H1 (cell line): Measurements from ENCODE around the gene LITAF. TPM values are rescaled to one million over a fixed set of nuclear protein-coding genes. Genes with fewer than 3 reads are reported as not detected.

Experiments
- CTCF ChIA-PET: fragments of 300-600 bp; sonication (Branson Sonifier 250); formaldehyde crosslinking; loops from one replicate; lab custom pipeline; 2021; ENCODE audit not compliant: partially characterized antibody; lab: Charles Lee
- POLR2A ChIA-PET: fragments of 300-600 bp; sonication (Branson Sonifier 250); formaldehyde crosslinking; loops from one replicate; lab custom pipeline; 2021; ENCODE audit warnings: inconsistent platforms; ENCODE audit not compliant: partially characterized antibody; lab: Charles Lee
- DNase-seq, 2 experiments: peaks; one replicate each; pipeline versions ENCODE4 v3.0.0 to v3.0.0-alpha.2; 2010 to 2022; ENCODE audit warnings: low spot score in 2 of 2, low read depth in 1 of 2, mixed read lengths in 1 of 2
- FAIRE-seq: peaks from 2 replicates; lab custom pipeline; 2011; peaks lifted over from hg19 to GRCh38; lab: Jason Lieb, UNC
- H2AFZ ChIP-seq: 2 replicates; pipeline ENCODE4 v1.8.1; 2012; ENCODE audit warnings: low read length, inconsistent platforms
- H2AK5ac ChIP-seq: 2 replicates; pipeline ENCODE4 v1.6.1; 2013; ENCODE audit warnings: low read depth, low read length
- H2BK120ac ChIP-seq: replicated peaks from 2 replicates; pipeline ENCODE3; 2013; ENCODE audit warnings: low read depth, low read length, inconsistent platforms
- H2BK12ac ChIP-seq: 2 replicates; pipeline ENCODE4 v1.6.1; 2013; ENCODE audit warnings: low read depth, low read length
- H2BK15ac ChIP-seq: 2 replicates; pipeline ENCODE4 v1.6.1; 2013; ENCODE audit warnings: low read length
- H2BK20ac ChIP-seq: 2 replicates; pipeline ENCODE4 v1.6.1; 2013; ENCODE audit warnings: low read length
- H2BK5ac ChIP-seq: 2 replicates; pipeline ENCODE4 v1.6.1; 2013; ENCODE audit warnings: low read depth, low read length
- H3K14ac ChIP-seq: 2 replicates; pipeline ENCODE4 v1.6.1; 2013; ENCODE audit warnings: inconsistent platforms; ENCODE audit not compliant: insufficient read length
- H3K18ac ChIP-seq: 2 replicates; pipeline ENCODE4 v1.6.1; 2013; ENCODE audit warnings: low read length; ENCODE audit errors: extremely low read depth
- H3K23ac ChIP-seq: 2 replicates; pipeline ENCODE4 v1.6.1; 2013; ENCODE audit warnings: inconsistent platforms; ENCODE audit not compliant: insufficient read length
- H3K23me2 ChIP-seq: 2 replicates; pipeline ENCODE4 v1.6.1; 2013; ENCODE audit warnings: low read depth, low read length
- H3K27ac ChIP-seq: 2 replicates; pipeline ENCODE4 v1.6.1; 2011; ENCODE audit warnings: low read depth, low read length, inconsistent platforms
- H3K27me3 ChIP-seq, 4 experiments: replicated peaks in 1 of 4; 1 replicate in 1 of 4; 2 replicates in 3 of 4; pipeline versions ENCODE4 v1.6.1 to v1.8.1; 2011 to 2013; ENCODE audit warnings: low read length in 3 of 4, mild to moderate bottlenecking in 3 of 4, inconsistent platforms in 2 of 4, mixed read lengths in 2 of 4, moderate library complexity in 1 of 4; ENCODE audit not compliant: control insufficient read depth in 3 of 4, insufficient read depth in 3 of 4; ENCODE audit errors: extremely low read depth in 1 of 4
- H3K36me3 ChIP-seq, 4 experiments: 2 replicates each; pipeline versions ENCODE4 v1.6.1 to v1.8.1; 2011 to 2013; ENCODE audit warnings: mild to moderate bottlenecking in 4 of 4, low read length in 3 of 4, moderate library complexity in 2 of 4, control low read depth in 1 of 4, inconsistent platforms in 1 of 4; ENCODE audit not compliant: insufficient read depth in 4 of 4, control insufficient read depth in 2 of 4
- H3K4ac ChIP-seq: replicated peaks from 2 replicates; pipeline ENCODE3; 2013; ENCODE audit warnings: low read length, low read depth, mixed read lengths, inconsistent platforms; ENCODE audit not compliant: insufficient read length
- H3K4me1 ChIP-seq, 4 experiments: replicated peaks in 1 of 4; 1 replicate in 1 of 4; 2 replicates in 3 of 4; pipeline versions ENCODE4 v1.6.1 to v1.8.1; 2011 to 2013; ENCODE audit warnings: low read length in 3 of 4, inconsistent platforms in 2 of 4, mixed read lengths in 1 of 4; ENCODE audit not compliant: insufficient read depth in 4 of 4, control insufficient read depth in 3 of 4
- H3K4me2 ChIP-seq, 2 experiments: 2 replicates each; pipeline versions ENCODE4 v1.6.1 to v1.8.1; 2011 to 2013; ENCODE audit warnings: low read depth in 2 of 2, low read length in 2 of 2, control low read depth in 1 of 2, inconsistent platforms in 1 of 2, mild to moderate bottlenecking in 1 of 2; ENCODE audit not compliant: insufficient read depth in 1 of 2
- H3K4me3 ChIP-seq, 4 experiments: fragments of 200-600, 300-600 bp in 1 of 4; sonication (generic), shearing (Covaris generic), sonication (Bioruptor Twin) in 1 of 4; 2 replicates each; pipeline versions ENCODE4 v1.5.1 to v1.8.1; 2011 to 2016; ENCODE audit warnings: low read length in 4 of 4, low read depth in 3 of 4, control low read depth in 2 of 4, inconsistent platforms in 2 of 4, mild to moderate bottlenecking in 2 of 4, mixed read lengths in 1 of 4, moderate library complexity in 1 of 4; ENCODE audit not compliant: insufficient read depth in 2 of 4; ENCODE audit errors: extremely low read depth in 1 of 4
- H3K56ac ChIP-seq: replicated peaks from 2 replicates; pipeline ENCODE3; 2013; ENCODE audit warnings: low read depth, mild to moderate bottlenecking, mixed read lengths, low read length, inconsistent platforms; ENCODE audit not compliant: insufficient read length
- H3K79me1 ChIP-seq: 2 replicates; pipeline ENCODE4 v1.6.1; 2013; ENCODE audit warnings: low read depth, low read length, control low read depth
- H3K79me2 ChIP-seq, 2 experiments: 2 replicates each; pipeline versions ENCODE4 v1.6.1 to v1.8.1; 2012 to 2013; ENCODE audit warnings: low read length in 2 of 2, mild to moderate bottlenecking in 2 of 2, inconsistent platforms in 1 of 2; ENCODE audit not compliant: insufficient read depth in 2 of 2, control insufficient read depth in 1 of 2
- H3K9ac ChIP-seq, 4 experiments: replicated peaks in 1 of 4; 1 replicate in 1 of 4; 2 replicates in 3 of 4; pipeline versions ENCODE4 v1.6.1 to v1.8.1; 2011 to 2013; ENCODE audit warnings: low read depth in 3 of 4, low read length in 3 of 4, control low read depth in 2 of 4, mild to moderate bottlenecking in 2 of 4, moderate library complexity in 2 of 4, inconsistent platforms in 1 of 4; ENCODE audit errors: extremely low read depth in 1 of 4
- H3K9me3 ChIP-seq, 2 experiments: 2 replicates each; pipeline versions ENCODE4 v1.6.1 to v1.8.1; 2012 to 2013; ENCODE audit warnings: mild to moderate bottlenecking in 2 of 2, moderate library complexity in 2 of 2, control low read depth in 1 of 2, inconsistent platforms in 1 of 2, low read depth in 1 of 2, low read length in 1 of 2, mixed read lengths in 1 of 2; ENCODE audit not compliant: insufficient read depth in 2 of 2
- H4K20me1 ChIP-seq, 2 experiments: replicated peaks in 1 of 2; 2 replicates each; pipeline versions ENCODE3 to v1.8.1; 2011 to 2013; ENCODE audit warnings: inconsistent platforms in 2 of 2, low read length in 2 of 2, mild to moderate bottlenecking in 1 of 2; ENCODE audit not compliant: insufficient read depth in 2 of 2, control insufficient read depth in 1 of 2
- H4K5ac ChIP-seq: 2 replicates; pipeline ENCODE4 v1.6.1; 2013; ENCODE audit warnings: low read length, low read depth, mixed read lengths, inconsistent platforms; ENCODE audit not compliant: insufficient read length
- H4K8ac ChIP-seq: 2 replicates; pipeline ENCODE4 v1.8.0; 2013; ENCODE audit warnings: mild to moderate bottlenecking, moderate library complexity, low read length, inconsistent platforms; ENCODE audit not compliant: insufficient read depth; ENCODE audit errors: extremely low read depth
- H4K91ac ChIP-seq: replicated peaks from 2 replicates; pipeline ENCODE3; 2013; ENCODE audit warnings: low read length, mixed read lengths, inconsistent platforms; ENCODE audit not compliant: insufficient read length
- KDM1A ChIP-seq: fragments of 200-600, 300-600 bp; sonication (generic); IDR thresholded peaks from 2 replicates; pipeline ENCODE4 v1.7.1; 2016; ENCODE audit warnings: mild to moderate bottlenecking, low read length, borderline replicate concordance
- SIN3A ChIP-seq, 2 experiments: IDR thresholded peaks in 1 of 2; conservative IDR thresholded peaks in 1 of 2; 2 replicates each; pipeline ENCODE4 v1.6.1; 2011 to 2012; ENCODE audit warnings: low read length in 2 of 2, improper control_type of control experiment in 1 of 2, low read depth in 1 of 2, mild to moderate bottlenecking in 1 of 2
- WGBS, 2 experiments: shearing (Covaris generic) in 1 of 2; methylation state at CpG; one replicate each; pipeline versions ENCODE4 v1.1.6 to v1.1.7; 2013 to 2015; ENCODE audit warnings: low lambda C conversion rate in 2 of 2, mixed read lengths in 2 of 2, inconsistent platforms in 1 of 2, low coverage in 1 of 2, missing lambda C conversion rate in 1 of 2; ENCODE audit not compliant: insufficient replicate concordance in 2 of 2, insufficient coverage in 1 of 2, insufficient read length in 1 of 2; ENCODE audit errors: extremely low coverage in 1 of 2, missing lambda C conversion rate in 1 of 2; 5-methylcytosine and 5-hydroxymethylcytosine counted together
- polyA plus RNA-seq, 7 experiments: library from polyadenylated mRNA; depleted of rRNA in 3 of 7; stranded (reverse) in 5 of 7; unstranded in 2 of 7; fragments of >200 nt in 5 of 7; fragments of 200-250 nt in 2 of 7; gene quantifications; 1 replicate in 5 of 7; 2 replicates in 1 of 7; 4 replicates in 1 of 7; pipeline versions ENCODE4 v1.2.1 to v1.2.3, GENCODE V29; 2011 to 2013; ENCODE audit warnings: missing spikeins in 2 of 7, mixed read lengths in 2 of 7
- total RNA-seq: library from RNA; stranded (reverse); fragmentation: NEBNext Ultra II Directional; extraction: Animal tissue kit (Norgen Biotek cat#: 25700); gene quantifications from 2 replicates; pipeline ENCODE4 v1.2.1, GENCODE V29; 2021

LITAF gene
- total and polyA plus RNA-seq, 2 of the 8 experiments (the other 6 are each of a cell fraction or from before 2014, with no cell fraction given): 165 to 205 TPM

- Histone ChIP-seq H3K23ac (no peak overlapping the region), H3K4me1 (peaks cover 0 to 10% (median 3%) of the 10 kb centered on the region in 4 experiments; a peak in 4 of 7 replicates), H3K27ac (no peak overlapping the region), H3K9me3 (no peaks in the 10 kb centered on the region), H4K5ac (no peak overlapping the region), H2AFZ (no peak overlapping the region), H3K27me3 (no peaks in the 10 kb centered on the region), H3K79me2 (no peaks in the 10 kb centered on the region), H3K4me3 (no peak overlapping the region), H4K91ac (no peak overlapping the region), H4K20me1 (no peaks in the 10 kb centered on the region), H4K8ac (peak overlapping the region; percentile 65; the same call in 1 of the 2 replicates), H3K4me2 (no peak overlapping the region), H3K9ac (no peak overlapping the region), H2BK120ac (no peak overlapping the region), H2BK20ac (no peak overlapping the region), H2AK5ac (no peak overlapping the region), H3K14ac (no peak overlapping the region), H3K23me2 (0 out of 2 replicates have a peak, but pooled peaks cover 3% of the 10 kb centered on the region), H2BK15ac (peak overlapping the region; percentile 77; the same call in 1 of the 2 replicates), H3K36me3 (no peaks in the 10 kb centered on the region), H3K79me1 (no peaks in the 10 kb centered on the region), H3K4ac (no peak overlapping the region), H3K18ac (no peak overlapping the region), H3K56ac (no peak overlapping the region), H2BK5ac (no peak overlapping the region), H2BK12ac (peak overlapping the region; percentile 33; the same call in 1 of the 2 replicates)
- peak; percentile 81; the same call in 1 of the 2 replicates for TF ChIP-seq KDM1A
- TF ChIP-seq SIN3A (conservative IDR thresholded peaks at IDR 0.05 in 1 of 2, IDR thresholded peaks at IDR 0.05 in 1 of 2; ENCODE audit: low read depth in 1 of 2, low read length in 2 of 2): no peak
- ChIA-PET POLR2A (interaction anchor here (0.7 to 1.9 kb wide), 4 partner anchors 8 to 57 kb away, joined by 3 to 8 read pairs (median 3); partner anchors contain the start of gene LITAF), CTCF (interaction anchor here (0.6 to 5.7 kb wide), 29 partner anchors 10 to 184 kb away, joined by 3 to 55 read pairs (median 9); no protein-coding TSS in a partner anchor)
- FAIRE-seq (no peak), DNase-seq (no peak)
- 75% methylated on average over 8 of the region's 8 CpGs; no CpG with 5 or more reads in 1 of the 2 experiments for whole genome bisulfite sequencing, 2 experiments
Observed at GRCh38 chr16:11530171-11530940, 56.4 kb downstream of the LITAF start.
